GM19452 (cell line): ENCODE results near the gene NHS.

Experiments
- ATAC-seq: cut with Tn5 transposase; IDR thresholded peaks from one replicate; pipeline ENCODE4 v1.9.1; 2021; ENCODE audit not compliant: unreplicated experiment

The NHS gene

DNA sequence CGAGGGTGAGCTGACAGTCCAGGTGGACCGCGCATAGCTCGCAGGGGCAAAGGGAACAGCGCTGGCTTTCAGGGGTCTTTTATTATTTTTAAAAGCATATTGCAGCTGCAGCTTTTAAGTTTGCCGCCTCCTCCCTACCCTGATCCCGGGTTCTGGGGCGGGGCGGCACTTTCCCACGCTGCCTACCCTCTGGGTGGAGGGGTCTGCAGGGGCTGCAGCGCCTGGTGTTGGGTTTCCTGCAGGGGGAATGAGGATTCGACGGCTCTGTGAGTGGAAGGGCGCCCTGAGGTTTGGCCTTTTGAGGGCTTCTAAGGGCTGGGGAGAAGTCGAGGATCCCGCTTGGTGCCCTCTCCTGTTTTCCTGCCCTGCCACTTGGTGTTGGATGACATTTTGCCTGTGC is 281.6 kb downstream of the NHS start:
- no peak for ATAC-seq

- no peak for ATAC-seq
Measured at GRCh38 chrX:17662391-17662790, 287.4 kb downstream of the NHS start.

DNA sequence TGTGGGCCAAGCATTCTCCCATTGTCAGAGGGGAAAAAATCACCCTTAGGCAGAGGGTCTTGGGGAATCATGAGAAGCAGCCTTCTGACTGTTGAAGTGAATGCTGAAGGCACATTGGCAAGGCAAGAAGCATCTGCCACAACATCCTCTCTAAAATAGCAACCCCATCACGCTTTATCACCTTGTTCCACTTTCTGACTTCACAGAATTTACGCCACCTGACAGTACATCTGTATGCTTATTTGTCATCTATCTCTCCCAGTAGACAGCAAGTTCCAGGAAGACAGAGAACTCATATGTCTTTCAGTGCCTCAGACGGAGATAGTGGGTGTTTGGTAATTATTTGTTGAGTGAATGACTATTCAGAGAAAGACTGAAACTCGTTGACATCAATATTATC is 293.9 kb downstream of the NHS start:
- no peak for ATAC-seq

DNA sequence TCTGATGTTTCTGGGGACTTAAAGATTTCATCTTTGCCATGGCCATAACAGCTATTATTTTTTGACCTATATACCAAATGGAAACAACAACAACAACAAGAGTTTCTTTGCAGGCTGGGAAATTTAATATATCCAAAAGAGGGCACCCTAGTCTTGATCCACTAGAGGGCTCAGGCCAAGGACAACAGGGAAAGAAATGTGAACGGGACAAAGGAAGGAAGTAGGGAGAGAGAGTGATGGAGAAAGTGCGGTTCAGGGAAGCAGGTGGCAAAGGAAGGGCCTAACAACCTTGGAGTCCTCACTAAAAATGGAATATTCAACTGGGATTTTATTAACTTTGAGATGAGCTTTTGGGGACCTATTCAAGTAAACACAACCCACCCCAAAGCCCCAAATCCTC is 294.5 kb downstream of the NHS start:
- ATAC-seq, result no peak

- ATAC-seq, result no peak
Measured at GRCh38 chrX:17669891-17670290, 294.9 kb downstream of the NHS start.

DNA sequence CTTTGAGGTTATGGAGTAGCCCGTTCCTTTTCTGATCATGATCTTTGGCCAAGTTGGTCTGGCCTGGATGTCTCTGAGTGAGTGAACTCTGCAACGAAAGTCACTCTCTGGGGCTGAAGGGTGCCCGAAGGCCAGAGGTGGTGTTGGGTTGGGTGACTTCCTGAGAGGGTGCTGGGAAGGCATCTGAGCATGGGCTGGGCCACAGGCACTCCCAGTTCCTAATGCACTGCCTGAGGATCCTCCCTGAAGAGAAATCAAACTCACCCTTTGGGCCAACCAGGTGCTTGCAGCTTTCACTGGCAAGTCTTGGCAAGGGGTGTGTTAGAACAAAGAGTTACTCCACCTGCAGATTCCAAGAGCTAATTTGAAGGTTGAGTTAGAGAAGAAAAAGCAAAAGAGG is 295.9 kb downstream of the NHS start:
- ATAC-seq, result no peak

DNA sequence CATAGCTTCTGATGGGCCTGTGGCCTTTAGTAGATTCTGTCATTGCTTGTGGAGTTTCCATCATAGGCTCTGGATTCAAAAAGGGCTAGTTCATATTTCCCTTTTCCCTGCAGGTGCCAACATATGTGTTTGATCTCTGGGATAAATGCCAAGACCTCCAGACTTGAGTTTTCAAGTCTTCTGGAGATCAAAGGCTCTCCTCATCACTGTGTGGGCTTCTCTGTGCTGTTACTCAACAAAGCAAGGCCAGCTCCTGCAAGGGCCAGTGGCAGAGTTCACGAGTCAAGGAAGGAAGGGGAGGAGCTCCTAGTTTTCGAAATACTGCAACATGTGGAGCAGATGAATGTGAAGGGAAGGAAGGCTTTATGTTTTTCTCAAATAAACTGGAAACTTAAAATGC is 299.6 kb downstream of the NHS start:
- ATAC-seq, result no peak

- no peak for ATAC-seq
Measured at GRCh38 chrX:17679261-17679660, 304.3 kb downstream of the NHS start.

DNA sequence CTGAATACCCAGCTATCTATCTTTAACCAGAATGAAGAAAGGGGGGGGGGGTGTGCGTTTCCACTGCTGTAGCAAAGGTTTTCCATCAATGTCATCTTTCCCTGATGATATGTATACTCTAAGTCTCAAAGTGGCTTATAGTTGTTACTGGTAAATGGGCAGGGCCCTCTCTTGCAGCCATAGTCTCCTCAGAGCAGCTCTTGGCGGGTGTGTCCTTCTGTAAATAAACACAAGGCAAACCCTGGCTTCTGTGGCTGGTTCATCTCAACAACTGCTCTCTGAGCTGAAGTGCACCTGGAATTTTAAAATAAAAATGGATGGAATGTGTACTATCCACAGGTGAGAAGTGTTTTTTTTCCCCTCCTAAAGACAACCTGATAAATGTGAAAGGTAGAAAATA is 304.8 kb downstream of the NHS start:
- no peak for ATAC-seq

GRCh38 chrX:17680732-17681413 is 305.9 kb downstream of the NHS start:
- ATAC-seq, result no peak

GRCh38 chrX:17682259-17682658 is 307.3 kb downstream of the NHS start:
- no peak for ATAC-seq

GRCh38 chrX:17685026-17685425 is 310.0 kb downstream of the NHS start:
- no peak for ATAC-seq

GRCh38 chrX:17687648-17688047 is 312.6 kb downstream of the NHS start:
- ATAC-seq, result no peak

GRCh38 chrX:17689971-17690409 is 315.0 kb downstream of the NHS start:
- no peak for ATAC-seq

- peak; percentile 78 for ATAC-seq
Measured at GRCh38 chrX:17692709-17693346, 317.8 kb downstream of the NHS start.

DNA sequence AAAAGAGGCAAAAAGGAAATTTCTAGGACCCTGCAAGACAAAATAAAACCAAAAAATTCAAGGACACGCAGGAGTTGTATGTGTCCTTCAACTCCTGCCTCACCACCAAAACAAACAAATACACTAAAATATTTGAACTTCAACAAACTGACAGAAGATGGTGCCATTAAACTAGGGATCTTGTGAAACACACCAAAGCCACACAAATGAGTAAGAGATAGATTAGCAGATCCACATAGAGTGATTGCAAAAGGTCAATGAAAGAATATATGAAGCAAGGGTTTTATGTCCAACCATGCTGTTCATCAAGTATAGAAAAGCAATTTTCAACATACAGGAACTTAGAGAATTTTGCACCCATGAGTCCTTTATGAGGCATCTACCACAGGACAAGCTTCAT is 322.2 kb downstream of the NHS start:
- ATAC-seq, result no peak

- ATAC-seq, result no peak
Measured at GRCh38 chrX:17700976-17701375, 326.0 kb downstream of the NHS start.

DNA sequence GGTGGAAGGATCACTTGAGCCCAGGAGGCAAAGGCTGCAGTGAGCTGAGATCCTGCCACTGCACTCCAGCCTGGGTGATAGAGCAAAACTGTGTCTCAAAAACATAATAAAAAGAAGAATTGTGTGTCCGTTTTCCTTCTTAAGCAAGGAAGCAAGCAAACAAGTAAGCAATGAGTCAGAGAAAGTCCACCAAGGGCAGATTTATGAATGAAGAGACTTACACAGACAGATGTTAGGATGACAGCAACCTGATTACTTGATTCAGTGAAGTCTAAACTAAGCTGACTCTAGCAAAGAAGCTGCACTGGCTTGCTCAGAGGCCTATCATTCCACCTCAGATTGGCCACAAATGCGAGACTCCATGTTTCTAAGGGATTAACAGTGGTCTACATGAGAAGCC is 328.2 kb downstream of the NHS start:
- no peak for ATAC-seq

DNA sequence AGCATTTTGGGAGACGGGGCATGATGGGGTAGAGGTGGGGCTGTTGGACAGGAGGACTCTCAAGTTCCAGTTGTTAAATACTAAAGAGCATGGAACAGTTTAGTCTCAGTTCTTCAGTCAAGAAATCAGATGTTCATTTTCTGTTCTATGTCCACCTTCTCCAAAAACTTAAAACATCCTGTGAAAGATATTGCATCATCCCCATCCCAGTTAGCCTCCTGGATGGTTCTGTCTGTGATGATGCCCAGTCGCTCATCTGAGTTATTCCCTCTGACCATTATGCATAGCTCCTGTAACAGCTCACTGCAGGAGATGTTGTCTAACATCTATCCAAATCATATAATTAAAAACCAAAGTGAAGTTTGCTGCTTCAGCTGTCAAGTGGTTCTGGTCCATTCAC is 330.2 kb downstream of the NHS start:
- no peak for ATAC-seq

DNA sequence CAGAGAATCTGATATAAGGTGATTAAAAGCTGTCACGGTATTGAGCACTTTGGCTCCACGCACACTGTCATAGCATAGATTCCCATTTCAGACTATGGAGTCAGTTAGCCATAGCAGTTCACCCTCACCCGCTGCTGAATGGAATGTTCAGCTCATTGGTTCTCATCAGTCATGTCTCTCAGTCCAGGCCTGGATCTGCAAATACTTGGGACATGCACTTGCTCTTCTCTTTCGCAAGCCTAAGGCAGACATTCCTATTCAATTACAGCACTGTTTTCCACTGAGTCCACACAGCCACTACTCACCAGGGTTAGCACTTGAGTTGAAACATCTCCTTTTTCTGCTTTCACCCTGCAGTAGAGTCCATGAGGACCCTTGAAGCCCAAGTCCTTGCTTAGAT is 331.7 kb downstream of the NHS start:
- ATAC-seq, result no peak

- no peak for ATAC-seq
Measured at GRCh38 chrX:17707731-17708130, 332.7 kb downstream of the NHS start.

- no peak for ATAC-seq
Measured at GRCh38 chrX:17710871-17711301, 335.9 kb downstream of the NHS start.

DNA sequence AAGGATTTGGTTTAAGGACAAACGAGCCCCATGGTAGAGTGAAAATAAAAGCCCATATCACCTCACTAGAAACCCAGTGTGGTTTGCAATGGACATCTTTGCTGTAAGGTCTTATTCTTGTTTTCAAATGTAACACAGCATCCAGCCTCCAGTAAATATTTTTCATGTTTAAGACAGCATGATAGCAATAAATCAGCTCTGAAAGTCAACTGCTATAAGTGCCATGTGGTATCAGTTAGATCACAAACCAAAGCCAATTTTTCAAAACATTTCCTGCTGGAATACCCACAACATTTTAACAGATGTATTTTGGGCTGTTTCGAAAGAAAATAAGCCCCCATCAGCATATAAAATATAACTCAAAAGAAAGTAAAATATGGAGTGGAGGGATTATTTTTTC is 338.3 kb downstream of the NHS start:
- ATAC-seq, result no peak
